ENCODE data around the gene RERE.

DNA sequence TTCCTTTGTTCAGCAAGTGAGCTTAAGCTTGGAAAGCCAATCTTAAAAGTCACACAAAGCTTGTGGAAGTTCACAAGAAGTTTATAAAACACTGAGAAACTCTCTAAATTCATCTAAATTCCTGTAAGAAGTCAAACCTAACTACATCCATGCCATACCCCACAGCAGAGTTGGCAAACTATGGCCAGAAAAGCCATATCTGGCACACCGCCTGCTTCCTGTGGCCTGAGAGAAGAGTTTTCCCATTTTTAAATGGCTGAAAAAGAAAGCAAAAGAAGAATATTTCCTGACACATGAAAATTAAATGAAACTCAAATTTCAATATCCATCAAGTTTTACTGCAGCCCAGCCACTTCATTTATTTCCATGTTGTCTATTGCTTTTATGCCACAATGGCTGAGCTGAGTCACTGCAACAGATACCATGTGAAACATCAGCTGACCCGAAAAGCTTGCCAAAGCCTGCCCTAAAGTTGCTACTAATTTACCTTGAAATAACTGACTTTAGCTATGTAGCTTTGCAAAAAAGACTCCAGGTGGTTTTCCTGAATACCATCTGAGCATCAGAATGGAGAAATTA, 262.4 kb downstream of the RERE start:
- no peak for TF ChIP-seq SP1 (IDR thresholded peaks at IDR 0.05)
- TF ChIP-seq ZNF384 (IDR thresholded peaks at IDR 0.05) = no peak
- TF ChIP-seq CTBP1 (IDR thresholded peaks at IDR 0.05; ENCODE audit: borderline replicate concordance) = no peak
- no peak for TF ChIP-seq ELF4 (IDR thresholded peaks at IDR 0.05)
